Heart right ventricle (tissue), 16 donors: ENCODE data around the gene CABP4. TPM values are rescaled to one million over a fixed set of nuclear protein-coding genes. Genes with fewer than 3 reads are reported as not detected.

ENCODE experiments used
- ATAC-seq, 8 donors: fragments of 200-7000 bp; cut with Tn5 transposase; one replicate each; pipeline ENCODE4 v1.9.1; 2020; ENCODE audit warnings: mild to moderate bottlenecking in 8 of 8, moderate library complexity in 8 of 8, moderate number of reproducible peaks in 1 of 8
- DNase-seq, 2 donors: peaks; one replicate each; pipeline ENCODE4 v3.0.0-alpha.2; 2020
- H3K27ac ChIP-seq, 10 donors: fragments of 200-600 bp; sonication (generic) in 2 of 10; one replicate each; pipeline versions ENCODE4 v1.5.0 to v1.8.0; 2020 to 2022; ENCODE audit warnings: mild to moderate bottlenecking in 3 of 10
- H3K27me3 ChIP-seq, 7 donors: fragments of 200-600 bp; one replicate each; pipeline ENCODE4 v1.8.0; 2021 to 2022; ENCODE audit warnings: mild to moderate bottlenecking in 2 of 7
- H3K36me3 ChIP-seq, 9 donors: fragments of 200-600 bp; sonication (generic) in 1 of 9; one replicate each; pipeline versions ENCODE4 v1.5.0 to v1.8.0; 2020 to 2022; ENCODE audit warnings: mild to moderate bottlenecking in 2 of 9
- H3K4me1 ChIP-seq, 9 donors: fragments of 200-600 bp; sonication (generic) in 1 of 9; one replicate each; pipeline versions ENCODE4 v1.5.0 to v1.8.0; 2020 to 2022; ENCODE audit warnings: mild to moderate bottlenecking in 4 of 9
- H3K4me3 ChIP-seq, 10 donors: fragments of 200-600 bp; sonication (generic) in 2 of 10; one replicate each; pipeline versions ENCODE4 v1.5.0 to v1.8.0; 2020 to 2022; ENCODE audit warnings: mild to moderate bottlenecking in 7 of 10, moderate library complexity in 2 of 10
- H3K9me3 ChIP-seq, 11 donors: fragments of 200-600 bp in 10 of 11; sonication (generic) in 2 of 11; one replicate each; pipeline versions ENCODE4 v1.5.0 to v1.8.0; 2013 to 2022; ENCODE audit warnings: mild to moderate bottlenecking in 2 of 11, control low read depth in 1 of 11, moderate library complexity in 1 of 11
- WGBS, 2 donors: extraction: QIAGEN DNeasy Blood & Tissue Kit; methylation state at CpG; one replicate each; pipeline ENCODE4 v1.1.7; 2013; ENCODE audit warnings: inconsistent platforms in 1 of 2; 5-methylcytosine and 5-hydroxymethylcytosine counted together
- intact Hi-C, 10 donors: fragments of 100-400 bp; cut with DNase I; formaldehyde crosslinking; loops; one replicate each; pipeline versions ENCODE4 v1.11.1 to v1.14.2; 2022
- polyA plus RNA-seq, 2 donors: library from polyadenylated mRNA; stranded (reverse); fragments of 200-250 nt; gene quantifications; one replicate each; pipeline ENCODE4 v1.2.3, GENCODE V29; 2013
- total RNA-seq, 10 donors: library from RNA; stranded (reverse); fragmentation: NEBNext Ultra II Directional in 3 of 10; extraction: Animal tissue kit (Norgen Biotek cat#: 25700) in 3 of 10; gene quantifications; one replicate each; pipeline versions ENCODE4 v1.2.1 to v1.2.4, GENCODE V29; 2021 to 2023
- TF ChIP-seq, protein P1 (sequence below), 9 donors: fragments of 200-600 bp; sonication (generic) in 2 of 9; IDR thresholded peaks; one replicate each; pipeline versions ENCODE4 v1.5.0 to v1.8.0; 2021 to 2022; ENCODE audit warnings: antibody characterized with exemption in 9 of 9, mild to moderate bottlenecking in 5 of 9, moderate library complexity in 1 of 9
- donor health status: Arrhythmogenic right ventricular cardiomyopathy.
- donor health status: ischemic (EF 13 %, LVEDD 7.1; RV severe dilation, severe dysfunction).
- donor health status: healthy with polysubstance abuse.
- donor health status: DM: no; HTN: yes; CAD: no.
- donor health status: DM: no; HTN: no; CAD: no.
- donor health status: ischemic (EF 25% LVEDD 6.9; RV normal size, moderate dysfunction).
- donor health status: ischemic (EF 25% LVEDD 5.7; RV mildly dilated, moderate dysfunction).
- donor health status: healthy.
- donor health status: DM: yes; HTN: yes; CAD: no.
- donor health status: Ischemic cardiomyopathy.
- donor health status: ischemic (EF 35%, LVEDD 5.7; RV mildly dilated, moderate dysfunction).
- donor health status: nonischemic (EF 11% LVEDD 7.7; RV severe dilation, severe dysfunction).
- donor health status: DM: yes; HTN: yes; CAD: no.
- donor health status: PGD.
- donor health status: ischemic (EF 29% LVEDD 5.4; RV normal size, mild dysfunction).
- donor health status: nonischemic (EF 23%, LVEDD 6.1; RV moderate dilation, normal function).

Gene CABP4
- total and polyA plus RNA-seq, 12 donors: 0.17 to 1.5 (median 0.70) TPM; not detected in 1

DNA sequence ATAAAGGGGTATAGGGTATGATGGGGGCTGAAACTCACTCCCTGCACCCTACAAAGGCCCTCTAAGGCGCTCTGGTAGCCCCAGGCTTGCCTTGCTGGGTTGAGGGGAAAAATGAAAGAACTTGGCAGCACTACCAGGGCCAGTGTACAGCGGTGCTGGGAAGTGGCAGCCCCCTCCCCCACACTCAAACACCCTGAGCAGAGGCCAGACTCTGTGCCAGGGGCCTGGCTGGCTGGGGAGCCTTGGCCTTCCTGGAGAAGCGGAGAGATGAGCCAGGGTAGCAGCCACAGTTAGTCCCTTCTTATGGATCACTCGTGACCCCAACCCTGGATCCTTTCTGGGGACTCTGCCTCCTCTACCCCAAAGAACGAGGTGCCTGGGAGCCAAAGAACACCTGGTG lies 11.2 kb downstream of the CABP4 start:
- Histone ChIP-seq H3K27me3 (no peaks in the 10 kb centered on the region), H3K27ac (peak overlapping the region in 2 of 10 donors; percentile 12 to 94), H3K4me3 (no peak overlapping the region), H3K4me1 (peaks cover 8 to 55% (median 30%) of the 10 kb centered on the region in 9 donors), H3K9me3 (no peaks in the 10 kb centered on the region), H3K36me3 (peaks cover 0 to 6% (median 0%) of the 10 kb centered on the region in 9 donors)
- ATAC-seq: no peak
- 72 to 81% methylated on average over 5 of the region's 5 CpGs for WGBS, 2 donors
- intact Hi-C loops: loop anchor here in 8 of 10 donors (5.0 kb wide), 5 partner anchors 39 to 74 kb away; partner anchors contain the start of genes PPP1CA (in 6 of the 8), TBC1D10C (in 6 of the 8), RPS6KB2 (in 2 of the 8) and CDK2AP2 (in 1 of the 8)
- DNase-seq: no peak
- TF ChIP-seq, protein P1, sequence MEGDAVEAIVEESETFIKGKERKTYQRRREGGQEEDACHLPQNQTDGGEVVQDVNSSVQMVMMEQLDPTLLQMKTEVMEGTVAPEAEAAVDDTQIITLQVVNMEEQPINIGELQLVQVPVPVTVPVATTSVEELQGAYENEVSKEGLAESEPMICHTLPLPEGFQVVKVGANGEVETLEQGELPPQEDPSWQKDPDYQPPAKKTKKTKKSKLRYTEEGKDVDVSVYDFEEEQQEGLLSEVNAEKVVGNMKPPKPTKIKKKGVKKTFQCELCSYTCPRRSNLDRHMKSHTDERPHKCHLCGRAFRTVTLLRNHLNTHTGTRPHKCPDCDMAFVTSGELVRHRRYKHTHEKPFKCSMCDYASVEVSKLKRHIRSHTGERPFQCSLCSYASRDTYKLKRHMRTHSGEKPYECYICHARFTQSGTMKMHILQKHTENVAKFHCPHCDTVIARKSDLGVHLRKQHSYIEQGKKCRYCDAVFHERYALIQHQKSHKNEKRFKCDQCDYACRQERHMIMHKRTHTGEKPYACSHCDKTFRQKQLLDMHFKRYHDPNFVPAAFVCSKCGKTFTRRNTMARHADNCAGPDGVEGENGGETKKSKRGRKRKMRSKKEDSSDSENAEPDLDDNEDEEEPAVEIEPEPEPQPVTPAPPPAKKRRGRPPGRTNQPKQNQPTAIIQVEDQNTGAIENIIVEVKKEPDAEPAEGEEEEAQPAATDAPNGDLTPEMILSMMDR (IDR thresholded peaks at IDR 0.05): no peak

- Histone ChIP-seq H3K27me3 (no peaks in the 10 kb centered on the region), H3K9me3 (no peaks in the 10 kb centered on the region), H3K4me3 (no peak overlapping the region), H3K4me1 (peaks cover 8 to 55% (median 30%) of the 10 kb centered on the region in 9 donors), H3K36me3 (peaks cover 0 to 6% (median 0%) of the 10 kb centered on the region in 9 donors), H3K27ac (peak overlapping the region in 2 of 10 donors; percentile 90 to 94)
- intact Hi-C loops: loop anchor here in 8 of 10 donors (5.0 kb wide), 5 partner anchors 40 to 75 kb away; partner anchors contain the start of genes PPP1CA (in 6 of the 8), TBC1D10C (in 6 of the 8), RPS6KB2 (in 2 of the 8) and CDK2AP2 (in 1 of the 8)
- DNase-seq (no peak), ATAC-seq (no peak)
- TF ChIP-seq, protein P1 (IDR thresholded peaks at IDR 0.05): no peak
- 77 to 78% methylated on average over 11 of the region's 11 CpGs for WGBS, 2 donors
Observed at GRCh38 chr11:67466962-67467771, 12.0 kb downstream of the CABP4 start.

- Histone ChIP-seq H3K4me1 (peaks cover 8 to 55% (median 30%) of the 10 kb centered on the region in 9 donors), H3K27me3 (no peaks in the 10 kb centered on the region), H3K9me3 (no peaks in the 10 kb centered on the region), H3K36me3 (peaks cover 0 to 6% (median 0%) of the 10 kb centered on the region in 9 donors), H3K27ac (peak overlapping the region in 8 of 10 donors; percentile 85 to 94 (median 90)), H3K4me3 (peak overlapping the region in 9 of 10 donors; percentile 67 to 99 (median 84))
- intact Hi-C loops: loop anchor here in 8 of 10 donors (2.0 to 5.0 kb wide), 6 partner anchors 37 to 76 kb away; partner anchors contain the start of genes PPP1CA (in 6 of the 8), TBC1D10C (in 6 of the 8), PITPNM1 (in 2 of the 8) and RPS6KB2 (in 2 of the 8)
- 20 to 33% methylated on average over 5 of the region's 5 CpGs for WGBS, 2 donors
- ATAC-seq (no peak), DNase-seq (no peak)
- TF ChIP-seq, protein P1 (IDR thresholded peaks at IDR 0.05): no peak
Observed at GRCh38 chr11:67468056-67468455, 12.9 kb downstream of the CABP4 start.

DNA sequence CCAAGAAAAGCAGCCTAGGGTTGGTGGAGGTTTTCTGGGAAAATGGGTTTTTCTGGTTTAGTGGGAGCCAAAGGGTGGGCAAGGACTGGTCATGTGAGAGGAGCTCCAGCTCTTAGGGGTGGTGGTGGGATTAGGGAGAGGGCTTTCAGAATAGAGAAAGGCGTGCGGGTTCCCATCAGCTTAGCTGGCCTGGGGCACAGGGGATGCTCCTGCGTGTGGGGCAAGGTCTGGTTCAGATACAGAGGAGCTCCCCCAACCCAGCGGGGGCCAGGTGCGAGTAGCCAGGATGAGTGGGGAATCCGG lies 13.3 kb downstream of the CABP4 start:
- DNase-seq: no peak
- 5 to 8% methylated on average over 6 of the region's 6 CpGs for WGBS, 2 donors
- no peaks in the 10 kb centered on the region for H3K9me3 ChIP-seq

More for the DNA sequence above, 13.3 kb downstream of the CABP4 start:
- peak overlapping the region; percentile 44 to 94 (median 89) for H3K27ac ChIP-seq
- H3K4me1 ChIP-seq: peaks cover 8 to 54% (median 28%) of the 10 kb centered on the region in 9 donors
- no peaks in the 10 kb centered on the region for H3K27me3 ChIP-seq
- intact Hi-C loops: loop anchor here in 8 of 10 donors (2.0 to 5.0 kb wide), 6 partner anchors 36 to 76 kb away; partner anchors contain the start of genes PPP1CA (in 6 of the 8), TBC1D10C (in 6 of the 8), PITPNM1 (in 2 of the 8) and RPS6KB2 (in 2 of the 8)
- H3K36me3 ChIP-seq: peaks cover 0 to 6% (median 0%) of the 10 kb centered on the region in 9 donors
- H3K4me3 ChIP-seq: peak overlapping the region; percentile 67 to 99 (median 84)
- ATAC-seq: peak in 1 of 8 donors; percentile 3
- TF ChIP-seq, protein P1 (IDR thresholded peaks at IDR 0.05): no peak
